Measurements from ENCODE around the gene FBRSL1. TPM values are rescaled to one million over a fixed set of nuclear protein-coding genes. Genes with fewer than 3 reads are reported as not detected.
A peak's percentile ranks its signal among the peaks of the same experiment; 100 is the strongest.

FBRSL1 gene
- total and polyA plus RNA-seq, 2 donors from 2014 or later: 23.8 to 44.7 TPM

DNA sequence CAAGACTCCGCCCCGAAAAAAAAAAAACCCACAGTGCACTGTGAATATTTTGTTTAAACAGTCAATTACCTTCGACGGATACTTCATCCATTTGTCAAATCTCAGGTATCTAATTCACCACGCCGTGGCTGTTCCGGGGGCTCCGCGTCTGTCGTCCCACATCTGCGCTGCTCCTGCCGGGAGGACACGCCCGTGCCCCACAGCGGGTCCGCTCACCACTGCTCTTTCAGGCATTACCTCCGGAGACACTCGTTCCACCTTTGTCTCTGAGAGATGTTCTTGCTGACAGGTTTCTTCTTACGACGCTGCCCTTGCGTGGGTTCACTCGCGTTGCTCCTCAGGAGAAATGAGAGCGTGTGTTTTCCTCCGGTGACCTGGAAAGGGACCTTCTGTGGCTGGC lies 46.9 kb upstream of the FBRSL1 start:
- DNase-seq (no peak), FAIRE-seq (no peak)
- Histone ChIP-seq H3K27ac (ENCODE audit: low read depth in 2 of 2, low read length in 2 of 2) (no peak overlapping the region), H3K9me3 (ENCODE audit: control insufficient read depth in 2 of 3, insufficient read depth in 1 of 3, low read length in 3 of 3) (no peaks in the 10 kb centered on the region), H3K4me1 (ENCODE audit: control insufficient read depth in 2 of 3, insufficient read depth in 2 of 3, low read depth in 1 of 3, low read length in 3 of 3) (no peaks in the 10 kb centered on the region), H3K36me3 (ENCODE audit: control insufficient read depth in 2 of 3, insufficient read depth in 3 of 3, low read length in 3 of 3) (no peaks in the 10 kb centered on the region), H3K9ac (ENCODE audit: low read length in 3 of 3) (no peak overlapping the region), H3K4me3 (ENCODE audit: low read length in 3 of 3) (no peak overlapping the region), H3K27me3 (ENCODE audit: control insufficient read depth, insufficient read depth, low read length) (no peaks in the 10 kb centered on the region)
- no peak for TF ChIP-seq CTCF (IDR thresholded peaks at IDR 0.05; ENCODE audit: borderline replicate concordance, extremely low read depth, insufficient read depth)
- intact Hi-C loops (cut with DNase I): no loop called here

GRCh38 chr12:132444283-132444682 lies 45.7 kb upstream of the FBRSL1 start:
- no peaks in the 10 kb centered on the region for H3K36me3 ChIP-seq (ENCODE audit: control insufficient read depth in 2 of 3, insufficient read depth in 3 of 3, low read length in 3 of 3)
- no peak for FAIRE-seq
- no peak overlapping the region for H3K27ac ChIP-seq (ENCODE audit: low read depth in 2 of 2, low read length in 2 of 2)
- no peak for DNase-seq
- intact Hi-C loops (cut with DNase I): no loop called here
- no peak overlapping the region for H3K9ac ChIP-seq (ENCODE audit: low read length in 3 of 3)
- no peaks in the 10 kb centered on the region for H3K4me1 ChIP-seq (ENCODE audit: control insufficient read depth in 2 of 3, insufficient read depth in 2 of 3, low read depth in 1 of 3, low read length in 3 of 3)
- TF ChIP-seq CTCF (IDR thresholded peaks at IDR 0.05; ENCODE audit: borderline replicate concordance, extremely low read depth, insufficient read depth): no peak
- H3K9me3 ChIP-seq (ENCODE audit: control insufficient read depth in 2 of 3, insufficient read depth in 1 of 3, low read length in 3 of 3): no peaks in the 10 kb centered on the region
- H3K4me3 ChIP-seq (ENCODE audit: low read length in 3 of 3): no peak overlapping the region
- H3K27me3 ChIP-seq (ENCODE audit: control insufficient read depth, insufficient read depth, low read length): no peaks in the 10 kb centered on the region

DNA sequence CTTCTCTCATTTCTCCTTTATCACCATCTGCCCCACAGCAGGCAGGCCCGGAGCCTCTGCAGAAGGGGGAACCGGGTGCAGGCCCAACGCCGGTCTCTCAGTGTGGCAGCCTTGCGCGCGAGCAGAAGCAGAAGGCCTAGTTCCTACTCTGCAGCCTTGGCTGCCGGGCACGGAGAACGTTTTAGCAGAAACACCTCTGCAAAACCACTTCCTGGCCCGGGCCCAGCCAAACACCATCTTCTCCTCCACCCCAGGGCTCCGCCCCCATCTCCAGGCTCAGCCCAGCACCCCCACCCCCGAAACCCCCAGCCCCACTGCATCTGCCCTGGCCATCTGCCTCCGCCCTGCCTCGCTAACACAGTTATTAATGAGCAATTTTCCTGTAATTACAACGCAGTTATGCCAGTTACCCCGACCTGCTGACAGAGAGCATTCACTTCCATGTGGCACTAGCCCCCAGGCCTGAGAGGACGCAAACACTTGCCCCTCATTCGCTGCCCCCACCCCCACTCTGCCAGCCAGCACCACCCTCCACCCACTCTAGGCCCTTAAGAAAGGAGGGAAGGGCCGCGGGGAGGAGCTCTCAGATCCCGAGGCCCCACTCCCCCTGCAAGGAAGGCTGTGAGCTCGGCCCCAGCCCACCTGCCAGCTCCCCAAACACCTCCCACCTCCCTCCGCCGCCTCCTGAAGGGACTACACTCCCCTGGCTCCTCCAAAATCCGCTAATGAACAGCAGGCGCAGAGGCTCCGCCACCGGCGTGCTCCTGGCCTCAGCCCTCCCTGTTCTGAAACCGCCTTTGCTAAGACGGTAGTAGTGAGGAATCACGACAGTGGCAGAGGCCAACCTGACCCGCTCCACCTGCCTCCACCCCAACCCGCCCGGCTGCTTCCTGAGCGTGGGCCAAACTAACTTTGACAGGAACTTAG lies 44.7 kb upstream of the FBRSL1 start:
- FAIRE-seq (no peak), DNase-seq (peak in 3 of 5 donors; percentile 42 to 87 (median 51))
- Histone ChIP-seq H3K27me3 (ENCODE audit: control insufficient read depth, insufficient read depth, low read length) (no peaks in the 10 kb centered on the region), H3K36me3 (ENCODE audit: control insufficient read depth in 2 of 3, insufficient read depth in 3 of 3, low read length in 3 of 3) (no peaks in the 10 kb centered on the region), H3K4me1 (ENCODE audit: control insufficient read depth in 2 of 3, insufficient read depth in 2 of 3, low read depth in 1 of 3, low read length in 3 of 3) (no peaks in the 10 kb centered on the region), H3K27ac (ENCODE audit: low read depth in 2 of 2, low read length in 2 of 2) (no peak overlapping the region), H3K4me3 (ENCODE audit: low read length in 3 of 3) (peak overlapping the region in 1 of 3 donors; percentile 11), H3K9ac (ENCODE audit: low read length in 3 of 3) (no peak overlapping the region), H3K9me3 (ENCODE audit: control insufficient read depth in 2 of 3, insufficient read depth in 1 of 3, low read length in 3 of 3) (no peaks in the 10 kb centered on the region)
- intact Hi-C loops (cut with DNase I): no loop called here
- TF ChIP-seq CTCF (IDR thresholded peaks at IDR 0.05; ENCODE audit: borderline replicate concordance, extremely low read depth, insufficient read depth): no peak
